ENCODE data around the gene DAB2IP. TPM values are rescaled to one million over a fixed set of nuclear protein-coding genes. Genes with fewer than 3 reads are reported as not detected.

Gene DAB2IP
- total RNA-seq, 2 donors from 2014 or later, result 70.7 to 71.0 TPM

DNA sequence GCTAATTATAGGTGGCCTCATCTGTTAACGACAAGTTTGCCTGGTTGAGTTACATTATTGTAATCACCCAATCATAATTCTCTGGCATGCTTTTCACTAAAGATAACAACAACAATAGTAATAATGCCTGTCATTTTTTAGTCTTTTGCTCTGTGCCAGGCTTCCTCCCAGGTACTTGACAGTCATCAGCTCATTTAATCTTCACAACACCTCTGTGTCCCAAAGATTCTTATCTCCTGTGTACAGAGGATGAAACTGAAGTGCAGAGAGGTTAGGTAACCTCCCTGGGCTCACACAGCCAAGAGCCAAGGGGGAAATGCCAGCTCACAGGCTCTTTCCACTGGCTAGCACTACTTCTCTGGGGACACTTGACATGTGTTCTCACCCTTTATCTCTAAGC lies 77.5 kb downstream of the DAB2IP start:
- Mint-ChIP-seq H3K36me3 (ENCODE audit: low read depth) (no peaks in the 10 kb centered on the region), H3K27me3 (ENCODE audit: insufficient read depth) (no peaks in the 10 kb centered on the region), H3K4me3 (no peak overlapping the region), H3K9me3 (no peaks in the 10 kb centered on the region), H3K4me1 (peaks cover 32% of the 10 kb centered on the region), H3K27ac (no peak overlapping the region)
- H3K9ac ChIP-seq (ENCODE audit: extremely low read depth, low read length, poor library complexity, severe bottlenecking), result no peak overlapping the region
- H3K9me3 ChIP-seq (ENCODE audit: control insufficient read depth, low read length), result no peaks in the 10 kb centered on the region
- no peaks in the 10 kb centered on the region for H3K4me1 ChIP-seq (ENCODE audit: control insufficient read depth, insufficient read depth, low read length)
- H3K27me3 ChIP-seq (ENCODE audit: control insufficient read depth, insufficient read depth, low read length, poor library complexity, severe bottlenecking), result no peaks in the 10 kb centered on the region
- no peak for DNase-seq
- TF ChIP-seq, protein P1, sequence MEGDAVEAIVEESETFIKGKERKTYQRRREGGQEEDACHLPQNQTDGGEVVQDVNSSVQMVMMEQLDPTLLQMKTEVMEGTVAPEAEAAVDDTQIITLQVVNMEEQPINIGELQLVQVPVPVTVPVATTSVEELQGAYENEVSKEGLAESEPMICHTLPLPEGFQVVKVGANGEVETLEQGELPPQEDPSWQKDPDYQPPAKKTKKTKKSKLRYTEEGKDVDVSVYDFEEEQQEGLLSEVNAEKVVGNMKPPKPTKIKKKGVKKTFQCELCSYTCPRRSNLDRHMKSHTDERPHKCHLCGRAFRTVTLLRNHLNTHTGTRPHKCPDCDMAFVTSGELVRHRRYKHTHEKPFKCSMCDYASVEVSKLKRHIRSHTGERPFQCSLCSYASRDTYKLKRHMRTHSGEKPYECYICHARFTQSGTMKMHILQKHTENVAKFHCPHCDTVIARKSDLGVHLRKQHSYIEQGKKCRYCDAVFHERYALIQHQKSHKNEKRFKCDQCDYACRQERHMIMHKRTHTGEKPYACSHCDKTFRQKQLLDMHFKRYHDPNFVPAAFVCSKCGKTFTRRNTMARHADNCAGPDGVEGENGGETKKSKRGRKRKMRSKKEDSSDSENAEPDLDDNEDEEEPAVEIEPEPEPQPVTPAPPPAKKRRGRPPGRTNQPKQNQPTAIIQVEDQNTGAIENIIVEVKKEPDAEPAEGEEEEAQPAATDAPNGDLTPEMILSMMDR (conservative IDR thresholded peaks at IDR 0.05), result no peak
- no peak overlapping the region for H3K4me3 ChIP-seq (ENCODE audit: low read length)
- 91 to 100% methylated on average over 1 of the region's 1 CpG for WGBS, 2 experiments (ENCODE audit: insufficient coverage in 1 of 2, insufficient read length in 1 of 2)
- H3K27ac ChIP-seq (ENCODE audit: low read depth, low read length), result no peak overlapping the region
- H3K36me3 ChIP-seq (ENCODE audit: control insufficient read depth, insufficient read depth, low read length), result no peaks in the 10 kb centered on the region

DNA sequence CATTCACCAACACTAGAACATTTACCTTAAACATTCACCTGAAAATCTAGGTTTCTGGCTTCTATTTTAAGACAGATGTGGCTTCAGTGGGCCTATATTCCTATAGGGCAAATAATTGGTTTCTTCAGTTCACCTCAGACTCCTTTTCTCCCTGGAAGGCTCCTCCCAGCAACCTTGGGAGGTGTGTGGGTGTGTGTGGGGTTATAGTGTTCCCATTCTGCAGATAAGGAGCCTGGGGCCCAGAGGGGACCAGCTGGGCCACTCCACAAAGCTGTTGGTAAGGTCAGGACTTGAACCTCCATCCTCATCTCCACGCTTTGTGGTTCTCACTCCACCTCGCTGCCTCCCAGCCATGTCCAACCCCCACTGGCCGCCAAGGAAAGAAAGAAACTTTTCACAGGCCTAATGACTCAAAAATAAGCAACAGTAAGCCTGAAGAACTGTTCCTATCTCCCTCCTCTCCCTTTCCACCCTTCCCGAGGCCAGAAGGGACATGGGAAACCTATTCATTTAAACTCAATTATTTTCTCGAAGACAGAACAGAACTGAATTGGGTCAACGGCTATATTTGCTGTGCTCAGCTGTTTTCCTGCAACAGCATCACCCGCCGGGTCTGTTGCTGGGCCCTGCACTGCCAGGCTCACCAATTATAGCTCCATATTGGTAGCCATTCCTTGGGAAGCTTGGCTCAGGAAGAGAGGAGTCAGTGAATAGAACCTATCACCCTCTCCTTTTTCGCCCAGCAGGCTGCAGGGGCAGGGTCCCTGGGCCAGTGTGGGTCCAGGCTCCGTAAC lies 78.5 kb downstream of the DAB2IP start:
- Mint-ChIP-seq H3K36me3 (ENCODE audit: low read depth) (no peaks in the 10 kb centered on the region), H3K4me1 (peaks cover 32% of the 10 kb centered on the region), H3K4me3 (no peak overlapping the region), H3K27me3 (ENCODE audit: insufficient read depth) (no peaks in the 10 kb centered on the region), H3K27ac (no peak overlapping the region), H3K9me3 (no peaks in the 10 kb centered on the region)
- H3K36me3 ChIP-seq (ENCODE audit: control insufficient read depth, insufficient read depth, low read length), result no peaks in the 10 kb centered on the region
- no peak overlapping the region for H3K27ac ChIP-seq (ENCODE audit: low read depth, low read length)
- no peak for DNase-seq
- no peaks in the 10 kb centered on the region for H3K4me1 ChIP-seq (ENCODE audit: control insufficient read depth, insufficient read depth, low read length)
- TF ChIP-seq, protein P1 (conservative IDR thresholded peaks at IDR 0.05), result no peak
- H3K9ac ChIP-seq (ENCODE audit: extremely low read depth, low read length, poor library complexity, severe bottlenecking), result no peak overlapping the region
- no peak overlapping the region for H3K4me3 ChIP-seq (ENCODE audit: low read length)
- H3K27me3 ChIP-seq (ENCODE audit: control insufficient read depth, insufficient read depth, low read length, poor library complexity, severe bottlenecking), result no peaks in the 10 kb centered on the region
- H3K9me3 ChIP-seq (ENCODE audit: control insufficient read depth, low read length), result no peaks in the 10 kb centered on the region
- 94 to 95% methylated on average over 8 to 10 of the region's 10 CpGs for WGBS, 2 experiments (ENCODE audit: insufficient coverage in 1 of 2, insufficient read length in 1 of 2)

DNA sequence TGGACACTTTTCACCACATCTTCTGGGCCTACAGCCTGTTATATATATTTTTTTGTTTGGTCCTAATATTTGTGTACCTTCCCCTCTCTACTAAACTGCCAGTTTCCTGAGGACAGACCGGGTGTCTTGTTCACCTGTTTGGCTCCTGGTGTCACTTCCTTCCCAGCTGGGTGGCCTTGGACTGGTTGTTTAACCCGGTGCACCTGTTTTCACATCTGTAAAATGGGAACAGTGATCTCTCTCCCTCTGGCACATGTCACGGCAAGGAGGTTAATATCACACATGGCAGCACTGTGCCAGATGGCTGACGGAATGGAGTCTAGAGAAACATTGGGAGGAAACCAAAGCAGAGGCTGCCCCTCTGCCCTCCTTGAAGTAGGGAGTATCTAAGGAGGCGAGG lies 79.7 kb downstream of the DAB2IP start:
- Mint-ChIP-seq H3K4me3 (no peak overlapping the region), H3K27ac (no peak overlapping the region), H3K27me3 (ENCODE audit: insufficient read depth) (peaks cover 5% of the 10 kb centered on the region), H3K36me3 (ENCODE audit: low read depth) (no peaks in the 10 kb centered on the region), H3K9me3 (no peaks in the 10 kb centered on the region), H3K4me1 (peaks cover 34% of the 10 kb centered on the region)
- peaks cover 4% of the 10 kb centered on the region for H3K4me1 ChIP-seq (ENCODE audit: control insufficient read depth, insufficient read depth, low read length)
- no peak overlapping the region for H3K4me3 ChIP-seq (ENCODE audit: low read length)
- 93 to 95% methylated on average over 5 of the region's 5 CpGs for WGBS, 2 experiments (ENCODE audit: insufficient coverage in 1 of 2, insufficient read length in 1 of 2)
- H3K9ac ChIP-seq (ENCODE audit: extremely low read depth, low read length, poor library complexity, severe bottlenecking), result no peak overlapping the region
- no peak overlapping the region for H3K27ac ChIP-seq (ENCODE audit: low read depth, low read length)
- TF ChIP-seq, protein P1 (conservative IDR thresholded peaks at IDR 0.05), result no peak
- no peaks in the 10 kb centered on the region for H3K36me3 ChIP-seq (ENCODE audit: control insufficient read depth, insufficient read depth, low read length)
- H3K9me3 ChIP-seq (ENCODE audit: control insufficient read depth, low read length), result no peaks in the 10 kb centered on the region
- no peaks in the 10 kb centered on the region for H3K27me3 ChIP-seq (ENCODE audit: control insufficient read depth, insufficient read depth, low read length, poor library complexity, severe bottlenecking)
- DNase-seq, result no peak
